MM.1S (cell line): ENCODE data around the gene SCP2D1.

Experiments
- CTCF ChIP-seq: fragments of 300-600 bp; sonication (generic); IDR thresholded peaks from 2 replicates; pipeline ENCODE4 v1.5.1; 2016; ENCODE audit warnings: antibody characterized with exemption, low read length, mixed read lengths
- EZH2 ChIP-seq: fragments of 300-600 bp; sonication (generic); optimal IDR thresholded peaks from 2 replicates; pipeline ENCODE3; 2017; ENCODE audit warnings: low read depth, mild to moderate bottlenecking, antibody characterized with exemption, low read length, mixed read lengths
- EZH2phosphoT487 ChIP-seq: fragments of 300-600 bp; sonication (generic); IDR thresholded peaks from 2 replicates; pipeline ENCODE4 v1.6.1; 2018; ENCODE audit warnings: antibody characterized with exemption, low read length

- TF ChIP-seq CTCF (no peak), EZH2 (no peak), EZH2phosphoT487 (no peak)
Measured at GRCh38 chr20:18853946-18854646, 40.5 kb downstream of the SCP2D1 start.
